ENCODE results near the gene PSPN.
"Not testable (repeated sequence)": the region's sequence is repeated elsewhere in the genome, so short reads cannot be mapped to it uniquely, and the experiment has no call there.

The PSPN gene

DNA sequence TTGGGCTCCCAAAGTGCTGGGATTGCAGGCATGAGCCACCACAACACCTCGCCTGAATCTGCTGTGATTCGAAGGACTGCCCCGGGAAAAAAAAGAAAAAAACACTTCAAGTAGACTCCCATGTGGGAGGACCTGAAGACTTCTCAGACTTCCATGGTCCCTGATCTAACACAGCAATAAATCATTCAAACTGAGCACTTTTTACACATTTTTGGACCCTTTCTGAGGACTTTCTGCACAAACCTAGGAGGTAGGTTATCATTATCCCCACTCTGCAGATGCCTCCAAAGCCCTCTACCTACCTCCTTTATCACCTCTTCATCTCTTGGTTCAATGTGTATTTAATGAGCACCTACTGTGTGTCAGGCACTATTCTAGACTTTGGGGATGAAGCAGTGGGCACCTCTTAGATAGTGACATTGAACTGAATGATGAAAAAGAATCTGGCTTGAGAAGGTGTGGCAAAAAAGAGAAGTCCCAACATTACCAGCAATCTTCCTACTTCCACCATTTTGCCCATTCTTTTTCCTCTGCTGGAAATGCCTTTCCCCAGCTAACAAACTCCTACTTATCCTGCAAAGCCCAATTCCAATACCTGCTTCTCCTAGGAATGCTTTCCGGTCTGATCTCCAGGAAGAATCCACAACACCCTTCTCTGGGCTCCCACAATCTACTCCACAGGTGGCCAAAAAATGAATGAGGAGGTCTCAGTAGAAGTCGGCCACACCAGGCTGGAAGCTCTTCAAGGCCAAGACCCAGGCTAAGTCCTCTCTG lies 16.0 kb downstream of the PSPN start:
- no peaks in the 10 kb centered on the region for H3K9me3 ChIP-seq
- no peaks in the 10 kb centered on the region for H3K27me3 ChIP-seq
- no peak overlapping the region for H3K27ac ChIP-seq
- H3K4me1 ChIP-seq (ENCODE audit: control insufficient read depth in 1 of 2, insufficient read depth in 1 of 2, low read depth in 1 of 2, low read length in 1 of 2): peaks cover 12 to 13% of the 10 kb centered on the region in 2 experiments
- no peaks in the 10 kb centered on the region for H3K36me3 ChIP-seq
- TF ChIP-seq CTCF (IDR thresholded peaks at IDR 0.05): no peak
- no peak overlapping the region for H3K4me3 ChIP-seq (ENCODE audit: low read depth in 1 of 2, low read length in 1 of 2)

DNA sequence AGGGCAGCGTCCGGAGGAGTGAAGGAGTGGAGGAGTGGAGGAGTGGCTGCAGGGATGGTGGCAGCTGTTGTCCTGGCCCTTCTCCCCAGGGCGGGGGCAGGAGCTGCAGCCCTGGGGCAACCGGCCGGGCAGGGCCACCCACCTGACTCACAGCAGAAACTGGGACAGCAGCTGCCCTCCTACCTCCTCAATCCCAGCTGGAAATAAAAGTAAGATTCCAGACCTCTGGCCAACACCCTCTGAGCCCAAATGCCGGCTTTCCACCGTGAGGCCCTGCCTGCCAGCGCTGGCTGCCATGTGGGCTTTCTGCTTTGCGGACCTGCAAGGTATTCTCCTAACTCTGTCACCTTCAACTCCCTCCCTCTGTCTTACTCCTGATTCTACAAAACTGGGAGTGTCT lies 17.7 kb downstream of the PSPN start:
- Histone ChIP-seq H3K27ac (no peak overlapping the region), H3K4me1 (ENCODE audit: control insufficient read depth in 1 of 2, insufficient read depth in 1 of 2, low read depth in 1 of 2, low read length in 1 of 2) (peaks cover 11 to 13% of the 10 kb centered on the region in 2 experiments), H3K4me3 (ENCODE audit: low read depth in 1 of 2, low read length in 1 of 2) (no peak overlapping the region), H3K9me3 (no peaks in the 10 kb centered on the region), H3K27me3 (no peaks in the 10 kb centered on the region), H3K36me3 (no peaks in the 10 kb centered on the region)
- TF ChIP-seq CTCF (IDR thresholded peaks at IDR 0.05): no peak

DNA sequence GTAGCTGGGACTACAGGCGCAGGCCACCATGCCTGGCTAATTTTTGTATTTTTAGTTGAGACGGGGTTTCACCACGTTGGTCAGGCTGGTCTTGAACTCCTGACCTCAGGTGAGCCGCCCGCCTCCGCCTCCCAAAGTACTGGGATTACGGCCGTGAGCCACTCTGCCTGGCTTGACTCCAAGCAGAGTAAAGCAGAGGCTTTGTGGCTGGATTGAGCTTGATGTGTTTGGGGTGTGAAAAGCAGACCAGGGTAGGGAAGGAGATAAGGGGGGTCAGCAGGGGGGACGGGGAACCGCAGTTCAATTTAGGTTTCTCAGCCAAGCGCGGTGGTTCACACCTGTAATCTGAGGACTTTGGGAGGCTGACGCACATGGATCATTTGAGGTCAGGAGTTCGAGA lies 18.6 kb downstream of the PSPN start:
- TF ChIP-seq CTCF (IDR thresholded peaks at IDR 0.05): no peak
- H3K36me3 ChIP-seq: no peaks in the 10 kb centered on the region
- H3K4me1 ChIP-seq (ENCODE audit: control insufficient read depth in 1 of 2, insufficient read depth in 1 of 2, low read depth in 1 of 2, low read length in 1 of 2): peaks cover 7 to 8% of the 10 kb centered on the region in 2 experiments
- no peaks in the 10 kb centered on the region for H3K9me3 ChIP-seq
- H3K4me3 ChIP-seq (ENCODE audit: low read depth in 1 of 2, low read length in 1 of 2): no peak overlapping the region
- no peaks in the 10 kb centered on the region for H3K27me3 ChIP-seq
- H3K27ac ChIP-seq: no peak overlapping the region

- not testable (repeated sequence) for H3K4me3 ChIP-seq (ENCODE audit: low read depth in 1 of 2, low read length in 1 of 2); H3K36me3 ChIP-seq; H3K27ac ChIP-seq; H3K27me3 ChIP-seq; H3K4me1 ChIP-seq (ENCODE audit: control insufficient read depth in 1 of 2, insufficient read depth in 1 of 2, low read depth in 1 of 2, low read length in 1 of 2); H3K9me3 ChIP-seq
Measured at GRCh38 chr19:6355321-6356040, 20.3 kb downstream of the PSPN start.

DNA sequence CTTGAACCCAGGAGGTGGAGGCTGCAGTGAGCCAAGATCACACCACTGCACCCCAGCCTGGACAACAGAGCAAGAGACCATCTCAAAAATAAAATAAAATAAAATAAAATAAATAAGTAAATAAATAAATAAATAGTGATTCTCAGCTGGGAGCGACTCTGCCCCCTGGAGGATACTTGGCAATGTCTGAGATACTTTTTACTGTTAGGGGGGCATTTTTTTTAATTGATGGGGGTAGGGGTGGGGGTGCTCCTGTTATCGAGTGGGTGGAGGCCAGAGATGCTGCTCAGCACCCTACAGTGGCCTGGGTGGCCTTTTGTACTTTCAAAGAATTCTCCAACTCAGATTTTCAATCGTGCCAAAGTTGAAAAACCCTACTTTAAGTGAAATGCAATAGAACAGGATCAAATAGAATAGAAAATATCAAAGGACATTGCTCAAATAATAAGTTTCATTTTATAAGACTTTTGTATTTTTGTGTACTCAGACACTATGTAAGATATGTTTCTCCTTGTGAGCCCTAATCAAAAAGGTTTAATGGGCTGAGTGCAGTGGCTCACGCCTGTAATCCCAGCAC lies 21.5 kb downstream of the PSPN start:
- no peak overlapping the region for H3K27ac ChIP-seq
- TF ChIP-seq CTCF (IDR thresholded peaks at IDR 0.05): no peak
- H3K4me1 ChIP-seq (ENCODE audit: control insufficient read depth in 1 of 2, insufficient read depth in 1 of 2, low read depth in 1 of 2, low read length in 1 of 2): no peaks in the 10 kb centered on the region
- H3K27me3 ChIP-seq: no peaks in the 10 kb centered on the region
- no peaks in the 10 kb centered on the region for H3K9me3 ChIP-seq
- no peaks in the 10 kb centered on the region for H3K36me3 ChIP-seq
- H3K4me3 ChIP-seq (ENCODE audit: low read depth in 1 of 2, low read length in 1 of 2): no peak overlapping the region

All from neutrophil (primary cell).